Stimulated activated CD8-positive, alpha-beta memory T cell treated with anti-CD3 and anti-CD28 coated beads, Interleukin-12 subunit alpha, Interleukin-12 subunit beta, amount 100 ng/mL, for 1 hour (primary cell): ENCODE results near the gene DUOX1.
A peak's percentile ranks its signal among the peaks of the same experiment; 100 is the strongest.

Experiments used
- DNase-seq: peaks from one replicate; pipeline ENCODE4 v3.0.0-alpha.2; 2020; ENCODE audit warnings: low read depth

The DUOX1 gene

DNA sequence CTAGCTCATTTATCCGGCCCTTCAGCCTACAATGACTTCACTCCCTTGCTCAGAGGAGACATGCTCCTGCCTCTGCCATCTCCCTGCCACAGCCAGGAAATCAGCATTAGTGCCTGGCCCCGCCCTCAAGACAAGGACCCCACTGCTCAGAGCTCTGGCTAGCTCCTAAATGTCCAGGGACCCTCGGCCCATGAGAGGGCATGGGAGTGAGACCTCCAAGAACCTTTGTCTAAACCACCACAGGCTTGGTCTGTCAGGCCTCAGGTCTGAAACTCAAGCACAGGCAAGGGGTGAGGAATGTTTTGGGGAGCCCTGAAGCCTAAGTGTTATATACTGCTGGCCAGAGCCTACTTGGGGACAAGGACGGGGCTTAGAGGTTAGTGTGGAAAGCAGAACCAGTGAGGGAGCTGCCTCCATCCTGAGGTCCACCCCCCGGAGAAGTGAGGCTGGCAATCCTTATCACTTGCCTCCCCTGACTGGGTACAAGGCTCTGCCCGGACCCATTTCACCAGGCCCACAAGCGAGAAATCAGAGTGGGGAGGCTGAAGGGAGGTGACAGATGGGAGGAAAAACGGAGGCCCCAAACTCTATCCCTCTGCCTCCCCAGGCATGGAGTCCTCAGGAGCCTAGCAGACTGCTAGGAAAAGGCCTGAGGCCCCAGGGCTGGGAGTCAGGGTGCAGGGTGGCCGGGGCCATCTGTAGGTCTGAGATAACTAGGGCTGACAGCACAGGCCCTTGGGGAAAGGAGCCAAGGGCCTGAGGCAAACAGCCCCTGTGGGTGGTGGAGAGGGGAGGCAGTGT lies 39.2 kb downstream of the DUOX1 start:
- no peak for DNase-seq

GRCh38 chr15:45169608-45170480 lies 40.0 kb downstream of the DUOX1 start:
- DNase-seq: no peak

GRCh38 chr15:45171912-45172311 lies 42.1 kb downstream of the DUOX1 start:
- DNase-seq: no peak

DNA sequence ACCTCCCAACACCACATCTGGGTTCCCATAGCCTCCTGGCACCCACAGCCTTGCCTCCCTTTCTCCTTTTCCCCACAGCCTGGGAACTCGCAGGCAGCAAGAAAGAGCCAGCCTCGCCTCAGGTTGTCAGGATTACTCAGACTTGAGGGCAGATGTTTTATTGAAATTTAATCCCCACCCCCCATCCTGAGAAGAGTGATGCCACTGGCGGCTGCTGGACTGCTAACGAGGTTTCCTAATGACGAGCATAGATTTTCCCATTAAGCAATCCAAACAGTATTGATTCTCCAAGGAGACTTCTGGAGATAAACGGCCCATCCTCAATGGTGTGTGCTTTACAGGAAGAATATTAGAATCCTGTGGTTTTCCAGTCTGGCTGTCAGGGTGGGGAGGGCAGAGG lies 44.3 kb downstream of the DUOX1 start:
- DNase-seq: no peak

DNA sequence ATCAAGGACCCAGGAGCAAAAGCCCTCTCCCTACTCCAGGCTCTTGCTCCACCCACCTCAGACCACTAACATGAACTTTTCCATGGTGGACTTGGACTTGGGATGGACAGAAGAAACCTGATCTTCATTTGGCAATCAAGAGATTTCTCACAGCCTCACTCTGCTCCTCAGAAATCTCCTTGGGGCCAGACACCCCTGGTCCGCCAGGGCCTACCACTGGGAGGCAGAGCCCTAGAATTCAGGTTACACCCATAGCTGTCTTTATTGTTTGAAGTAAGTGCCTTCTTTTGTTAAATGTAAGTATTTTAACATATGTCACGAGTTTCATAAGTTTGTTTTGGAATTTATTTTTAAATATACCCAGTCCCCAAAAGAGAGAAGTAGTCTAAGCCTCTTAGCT lies 44.8 kb downstream of the DUOX1 start:
- DNase-seq: no peak

- DNase-seq: no peak
Measured at GRCh38 chr15:45177285-45177684, 47.5 kb downstream of the DUOX1 start.

GRCh38 chr15:45179221-45179985 lies 49.6 kb downstream of the DUOX1 start:
- DNase-seq: peak; percentile 43

DNA sequence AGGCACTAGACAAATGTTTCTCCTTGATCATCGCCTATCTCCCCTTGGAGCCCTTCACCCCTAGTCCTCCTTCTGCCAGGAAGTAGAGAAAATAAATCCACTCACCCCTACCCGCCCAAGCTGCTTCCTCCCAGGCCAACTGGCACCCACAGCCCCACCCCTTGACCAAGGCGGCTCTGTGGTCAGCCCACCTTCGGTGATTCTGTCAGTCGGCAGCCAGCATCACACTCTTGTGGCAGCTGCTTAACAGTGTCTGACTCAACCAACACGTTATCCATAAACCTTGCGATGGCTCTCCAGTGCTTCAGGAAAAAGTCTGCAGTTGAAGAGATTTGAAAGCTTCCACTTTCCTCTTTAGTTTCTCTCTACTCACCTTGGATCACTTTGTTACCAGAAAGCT lies 50.4 kb downstream of the DUOX1 start:
- DNase-seq: no peak

DNA sequence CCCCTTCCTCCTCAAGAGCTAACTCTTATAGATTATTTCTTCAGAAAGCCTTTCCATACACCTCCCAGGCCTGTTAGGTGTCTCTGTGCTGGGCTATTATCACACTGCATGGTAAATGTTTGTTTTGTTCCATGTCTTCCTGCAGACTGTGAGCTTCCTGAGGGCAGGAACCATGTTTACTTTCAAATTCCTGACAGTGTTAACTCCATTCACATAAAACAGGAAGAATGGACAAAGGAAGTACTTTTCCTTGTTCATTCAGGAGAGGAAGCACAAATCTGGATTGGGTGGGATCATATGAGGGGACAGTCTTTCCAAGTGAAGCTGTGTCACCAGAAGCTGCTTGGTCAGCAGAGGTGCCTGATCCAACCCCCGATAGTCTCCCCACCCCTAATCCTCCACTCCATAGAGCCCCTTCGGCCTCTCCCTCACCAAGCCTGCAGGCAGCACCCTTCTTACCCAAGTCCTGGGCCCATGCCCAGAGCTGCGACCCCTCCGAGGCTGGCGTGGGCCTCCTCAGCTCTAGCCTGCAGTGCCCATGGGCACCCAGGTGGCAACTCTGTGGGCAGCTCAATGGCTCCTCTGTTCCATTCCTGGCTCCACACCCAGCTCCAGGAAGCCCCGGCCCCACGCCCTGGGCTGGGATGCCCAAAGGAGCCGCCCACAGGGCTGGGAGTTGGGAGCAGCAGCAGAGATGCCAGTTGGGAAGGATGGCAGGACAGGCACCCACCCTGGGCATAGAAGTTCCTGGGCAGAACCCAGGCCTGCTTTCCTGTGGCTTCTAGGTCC lies 51.0 kb downstream of the DUOX1 start:
- no peak for DNase-seq

GRCh38 chr15:45181491-45182285 lies 51.9 kb downstream of the DUOX1 start:
- DNase-seq: no peak

- no peak for DNase-seq
Measured at GRCh38 chr15:45182996-45183395, 53.2 kb downstream of the DUOX1 start.

GRCh38 chr15:45183511-45183910 lies 53.7 kb downstream of the DUOX1 start:
- no peak for DNase-seq

- DNase-seq: no peak
Measured at GRCh38 chr15:45184562-45185041, 54.8 kb downstream of the DUOX1 start.

GRCh38 chr15:45185069-45185779 lies 55.4 kb downstream of the DUOX1 start:
- DNase-seq: no peak

GRCh38 chr15:45185903-45186770 lies 56.3 kb downstream of the DUOX1 start:
- DNase-seq: no peak

DNA sequence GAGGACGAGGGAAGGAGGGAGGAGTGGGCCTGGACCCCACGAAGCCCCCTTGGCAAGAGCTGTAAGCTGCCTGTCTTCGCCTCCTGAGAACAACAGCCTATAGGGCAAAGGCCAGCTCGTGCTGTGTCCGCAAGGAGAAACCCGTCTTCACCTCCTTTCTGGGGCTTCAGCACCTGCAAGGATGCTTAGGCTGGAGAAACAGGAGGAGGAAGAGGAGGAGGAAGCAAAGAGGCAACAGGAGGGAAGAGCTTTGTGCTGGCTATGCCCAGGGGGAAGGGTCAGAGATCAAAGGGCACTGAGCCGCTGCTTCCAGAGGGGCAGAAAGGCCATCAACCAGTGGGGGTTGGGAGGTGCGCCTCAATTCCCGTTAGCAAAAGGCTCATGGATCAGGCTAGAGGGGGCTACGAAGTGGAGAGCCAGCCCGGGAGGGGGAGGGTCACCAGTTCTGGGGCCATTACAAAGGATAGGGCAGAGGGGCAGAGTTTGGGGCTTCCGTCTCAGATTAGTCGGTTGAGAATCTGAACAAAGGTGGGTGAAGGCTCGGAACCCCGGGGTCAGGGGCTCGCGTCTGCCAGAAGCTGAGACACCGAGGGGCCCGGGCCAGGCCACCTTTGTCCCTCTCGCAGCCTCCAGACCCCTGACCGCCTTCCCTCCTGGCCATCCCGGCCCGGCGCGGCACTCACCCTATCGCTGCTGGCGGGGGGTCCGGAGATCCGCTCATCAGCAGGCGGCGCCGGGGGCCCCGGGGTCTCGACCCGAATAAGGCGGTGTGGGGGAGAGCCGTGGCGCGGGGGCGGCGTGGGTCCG lies 57.2 kb downstream of the DUOX1 start:
- no peak for DNase-seq

- no peak for DNase-seq
Measured at GRCh38 chr15:45187578-45187893, 57.7 kb downstream of the DUOX1 start.
